Tibial nerve (tissue), 4 donors: Measurements from ENCODE around the gene FZD7. TPM values are rescaled to one million over a fixed set of nuclear protein-coding genes. Genes with fewer than 3 reads are reported as not detected.

Source experiments
- DNase-seq, 2 donors: peaks; one replicate each; pipeline ENCODE4 v3.0.0-alpha.2; 2019; ENCODE audit warnings: low spot score in 2 of 2
- H3K27ac ChIP-seq, 4 donors: fragments of 200-600 bp; sonication (generic) in 3 of 4; one replicate each; pipeline ENCODE4 v1.5.1; 2017 to 2019; ENCODE audit warnings: mild to moderate bottlenecking in 1 of 4
- H3K27me3 ChIP-seq, 2 donors: fragments of 200-600 bp; sonication (generic) in 1 of 2; one replicate each; pipeline versions ENCODE4 v1.5.1 to v1.6.0; 2017 to 2019
- H3K36me3 ChIP-seq, 3 donors: fragments of 200-600 bp; sonication (generic); one replicate each; pipeline ENCODE4 v1.5.1; 2018 to 2019
- H3K4me1 ChIP-seq, 4 donors: fragments of 200-600 bp; sonication (generic) in 3 of 4; one replicate each; pipeline ENCODE4 v1.5.1; 2017 to 2019
- H3K4me3 ChIP-seq, 4 donors: fragments of 200-600 bp; sonication (generic) in 3 of 4; one replicate each; pipeline ENCODE4 v1.5.1; 2017 to 2019; ENCODE audit warnings: mild to moderate bottlenecking in 1 of 4, moderate library complexity in 1 of 4
- H3K9me3 ChIP-seq, 4 donors: fragments of 200-600 bp; sonication (generic) in 3 of 4; one replicate each; pipeline ENCODE4 v1.5.1; 2017 to 2019
- EP300 ChIP-seq, 2 donors: sonication (generic); formaldehyde crosslinking; IDR thresholded peaks; one replicate each; pipeline ENCODE4 v1.6.1; 2017; ENCODE audit warnings: antibody characterized with exemption in 2 of 2, mild to moderate bottlenecking in 1 of 2
- POLR2A ChIP-seq, 2 donors: fragments of 450-650 bp; IDR thresholded peaks; one replicate each; pipeline ENCODE4 v1.6.1; 2017; ENCODE audit warnings: antibody characterized with exemption in 2 of 2, mild to moderate bottlenecking in 2 of 2, moderate library complexity in 2 of 2
- WGBS, 2 donors: methylation state at CpG; one replicate each; pipeline ENCODE4 v1.1.5; 2018; 5-methylcytosine and 5-hydroxymethylcytosine counted together
- total RNA-seq, 4 donors: library from RNA; depleted of rRNA; stranded (reverse); fragments of >200 nt; gene quantifications; one replicate each; pipeline ENCODE4 v1.1.0, GENCODE V29; 2016
- TF ChIP-seq, protein P1 (sequence below), 5 experiments: fragments of 200-600 bp in 3 of 5; fragments of 450-650 bp in 2 of 5; sonication (generic) in 3 of 5; IDR thresholded peaks; one replicate each; pipeline ENCODE4 v1.5.1; 2016 to 2019; ENCODE audit warnings: antibody characterized with exemption in 5 of 5, mild to moderate bottlenecking in 3 of 5, moderate library complexity in 2 of 5

Gene FZD7
- total RNA-seq, 4 donors from 2014 or later, result 7.2 to 14.2 (median 11.1) TPM

DNA sequence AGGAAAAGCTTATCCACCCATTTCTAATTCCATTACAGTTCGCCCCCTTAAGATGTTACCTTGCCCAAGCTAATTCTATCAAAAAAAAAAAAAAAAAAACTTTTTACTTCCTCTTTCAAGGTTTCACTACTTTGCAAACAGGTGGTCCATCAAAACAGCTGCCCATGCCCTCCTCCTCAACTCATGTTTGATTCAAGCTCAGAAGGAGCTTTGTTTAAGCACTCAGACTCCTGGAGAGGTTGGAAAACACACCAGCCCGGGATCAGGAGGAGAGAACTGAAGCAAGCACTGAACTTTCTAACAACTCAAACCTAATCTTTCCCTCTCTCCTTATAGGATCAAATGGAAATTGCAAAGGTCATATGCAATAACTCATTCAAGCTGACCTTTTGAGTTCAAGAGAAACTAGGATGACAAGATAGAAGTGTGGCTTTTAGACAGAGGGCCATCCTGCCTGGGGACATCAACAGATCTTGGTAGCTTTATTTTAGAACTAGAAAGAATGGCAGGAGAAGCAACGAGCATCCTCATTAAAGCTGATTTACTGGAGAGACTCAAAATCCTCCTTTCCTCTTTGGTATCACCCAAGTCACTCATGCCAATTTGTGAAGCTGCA lies 28.3 kb upstream of the FZD7 start:
- H3K27ac ChIP-seq, result no peak overlapping the region
- no peak overlapping the region for H3K4me3 ChIP-seq
- TF ChIP-seq POLR2A (IDR thresholded peaks at IDR 0.05), result no peak
- no peak for TF ChIP-seq EP300 (IDR thresholded peaks at IDR 0.05)
- TF ChIP-seq, protein P1, sequence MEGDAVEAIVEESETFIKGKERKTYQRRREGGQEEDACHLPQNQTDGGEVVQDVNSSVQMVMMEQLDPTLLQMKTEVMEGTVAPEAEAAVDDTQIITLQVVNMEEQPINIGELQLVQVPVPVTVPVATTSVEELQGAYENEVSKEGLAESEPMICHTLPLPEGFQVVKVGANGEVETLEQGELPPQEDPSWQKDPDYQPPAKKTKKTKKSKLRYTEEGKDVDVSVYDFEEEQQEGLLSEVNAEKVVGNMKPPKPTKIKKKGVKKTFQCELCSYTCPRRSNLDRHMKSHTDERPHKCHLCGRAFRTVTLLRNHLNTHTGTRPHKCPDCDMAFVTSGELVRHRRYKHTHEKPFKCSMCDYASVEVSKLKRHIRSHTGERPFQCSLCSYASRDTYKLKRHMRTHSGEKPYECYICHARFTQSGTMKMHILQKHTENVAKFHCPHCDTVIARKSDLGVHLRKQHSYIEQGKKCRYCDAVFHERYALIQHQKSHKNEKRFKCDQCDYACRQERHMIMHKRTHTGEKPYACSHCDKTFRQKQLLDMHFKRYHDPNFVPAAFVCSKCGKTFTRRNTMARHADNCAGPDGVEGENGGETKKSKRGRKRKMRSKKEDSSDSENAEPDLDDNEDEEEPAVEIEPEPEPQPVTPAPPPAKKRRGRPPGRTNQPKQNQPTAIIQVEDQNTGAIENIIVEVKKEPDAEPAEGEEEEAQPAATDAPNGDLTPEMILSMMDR (IDR thresholded peaks at IDR 0.05), result no peak
- H3K4me1 ChIP-seq, result peaks cover 0 to 5% (median 0%) of the 10 kb centered on the region in 4 donors
- WGBS, 2 donors, result 69 to 72% methylated on average over 3 of the region's 3 CpGs
- H3K36me3 ChIP-seq, result no peaks in the 10 kb centered on the region
- H3K27me3 ChIP-seq, result no peaks in the 10 kb centered on the region
- no peak for DNase-seq
- no peaks in the 10 kb centered on the region for H3K9me3 ChIP-seq

DNA sequence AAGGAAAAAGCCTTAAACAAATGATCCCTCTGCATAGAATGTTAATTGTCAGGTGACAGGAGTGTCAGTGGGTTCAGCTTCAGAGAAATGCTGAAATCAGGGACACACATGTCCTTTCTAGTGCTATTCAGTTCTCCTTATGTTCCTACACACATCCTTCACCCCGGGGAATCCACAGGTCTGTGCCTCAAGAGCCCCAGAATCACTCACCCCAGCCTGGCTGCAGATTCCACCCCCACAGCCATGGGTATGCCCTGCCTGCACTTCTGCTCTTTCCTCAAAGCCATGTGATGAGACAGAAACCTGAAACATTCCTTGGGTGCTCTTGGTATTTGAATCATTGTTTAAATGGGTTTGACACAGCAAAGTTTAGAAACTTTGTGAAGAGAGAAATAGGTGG lies 27.4 kb upstream of the FZD7 start:
- no peak for DNase-seq
- 91 to 96% methylated on average over 1 of the region's 1 CpG for WGBS, 2 donors
- H3K27me3 ChIP-seq, result no peaks in the 10 kb centered on the region
- TF ChIP-seq EP300 (IDR thresholded peaks at IDR 0.05), result no peak
- TF ChIP-seq, protein P1 (IDR thresholded peaks at IDR 0.05), result no peak
- no peaks in the 10 kb centered on the region for H3K36me3 ChIP-seq
- H3K4me3 ChIP-seq, result no peak overlapping the region
- no peak overlapping the region for H3K27ac ChIP-seq
- peaks cover 0 to 5% (median 0%) of the 10 kb centered on the region in 4 donors for H3K4me1 ChIP-seq
- H3K9me3 ChIP-seq, result no peaks in the 10 kb centered on the region

DNA sequence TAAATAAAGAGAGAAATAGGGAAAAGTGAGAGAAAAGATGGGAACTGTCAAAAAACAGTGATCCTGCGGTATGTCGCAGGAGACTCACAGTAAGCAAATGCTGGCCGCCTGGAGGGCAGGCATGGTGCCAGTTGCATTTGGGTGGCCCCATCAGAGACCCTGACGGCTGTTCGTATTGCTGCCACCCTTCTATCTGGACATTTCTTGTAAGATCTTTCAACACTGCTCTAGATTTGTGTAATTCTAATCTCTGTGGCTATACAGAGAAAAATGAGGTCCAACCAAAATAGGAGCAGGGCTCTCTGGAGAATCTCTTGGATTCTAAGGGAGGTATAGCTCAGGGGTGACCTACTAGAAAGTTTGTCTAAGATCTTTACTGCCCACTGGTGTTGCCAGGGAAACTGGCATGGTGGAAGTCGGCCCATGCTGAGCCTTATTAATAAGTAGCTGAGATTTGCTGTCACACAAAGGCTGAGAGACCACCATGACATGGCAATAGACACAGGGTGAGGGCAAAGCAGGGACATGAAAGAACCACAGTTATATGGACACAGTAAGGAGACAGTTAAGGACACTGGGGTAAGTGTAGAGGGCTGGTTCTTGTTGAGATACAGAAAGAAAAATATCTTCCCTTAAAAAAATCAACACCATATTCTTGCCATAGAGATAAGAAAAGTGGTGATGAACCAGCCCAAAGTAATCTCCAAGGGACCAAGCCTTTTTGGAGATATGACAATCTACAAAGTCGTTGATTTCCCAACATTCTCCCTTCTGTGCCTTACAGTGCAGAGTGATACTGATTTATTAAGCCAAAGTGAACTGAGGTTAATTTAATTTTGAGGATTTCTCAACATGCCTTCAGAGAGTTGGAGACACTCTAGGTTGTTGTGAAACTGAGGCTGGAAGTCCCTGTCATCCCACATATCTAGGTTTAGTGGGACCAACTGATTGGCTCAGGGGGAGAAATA lies 26.4 kb upstream of the FZD7 start:
- Histone ChIP-seq H3K27ac (no peak overlapping the region), H3K9me3 (no peaks in the 10 kb centered on the region), H3K36me3 (no peaks in the 10 kb centered on the region), H3K27me3 (no peaks in the 10 kb centered on the region), H3K4me1 (peaks cover 0 to 5% (median 0%) of the 10 kb centered on the region in 4 donors), H3K4me3 (no peak overlapping the region)
- 65 to 82% methylated on average over 7 of the region's 7 CpGs for WGBS, 2 donors
- TF ChIP-seq, protein P1 (IDR thresholded peaks at IDR 0.05), result no peak
- TF ChIP-seq POLR2A (IDR thresholded peaks at IDR 0.05), result no peak
- peak in 1 of 2 donors; percentile 61 for TF ChIP-seq EP300 (IDR thresholded peaks at IDR 0.05)
- no peak for DNase-seq

DNA sequence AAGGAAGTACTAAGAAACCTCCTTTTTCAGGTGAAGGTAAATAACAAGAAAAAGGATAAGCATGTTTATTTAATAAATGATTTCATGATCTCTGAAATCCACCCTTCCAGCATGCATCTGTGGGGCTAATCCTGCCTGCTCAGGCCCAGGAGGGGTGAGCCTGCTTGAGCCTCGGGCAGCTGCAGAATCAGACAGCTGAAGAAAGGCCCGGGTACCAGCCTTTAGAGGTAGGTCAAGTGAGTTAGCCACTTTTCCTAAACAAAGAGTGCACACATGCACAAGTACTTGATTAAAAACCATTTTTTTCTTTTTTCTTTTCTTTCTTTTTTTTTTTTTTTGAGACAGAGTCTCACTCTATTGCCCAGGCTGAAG lies 25.7 kb upstream of the FZD7 start:
- no peak overlapping the region for H3K27ac ChIP-seq
- peaks cover 0 to 5% (median 0%) of the 10 kb centered on the region in 4 donors for H3K4me1 ChIP-seq
- no peak for TF ChIP-seq EP300 (IDR thresholded peaks at IDR 0.05)
- TF ChIP-seq, protein P1 (IDR thresholded peaks at IDR 0.05), result no peak
- no peak for TF ChIP-seq POLR2A (IDR thresholded peaks at IDR 0.05)
- H3K36me3 ChIP-seq, result no peaks in the 10 kb centered on the region
- no peak overlapping the region for H3K4me3 ChIP-seq
- no peak for DNase-seq
- no peaks in the 10 kb centered on the region for H3K27me3 ChIP-seq
- 67 to 95% methylated on average over 2 of the region's 2 CpGs for WGBS, 2 donors
- H3K9me3 ChIP-seq, result no peaks in the 10 kb centered on the region

- H3K27ac ChIP-seq, result no peak overlapping the region
- H3K27me3 ChIP-seq, result no peaks in the 10 kb centered on the region
- H3K4me1 ChIP-seq, result peaks cover 0 to 5% (median 0%) of the 10 kb centered on the region in 4 donors
- WGBS, 2 donors, result 48 to 53% methylated on average over 5 of the region's 5 CpGs
- DNase-seq, result no peak
- H3K36me3 ChIP-seq, result no peaks in the 10 kb centered on the region
- H3K9me3 ChIP-seq, result no peaks in the 10 kb centered on the region
- no peak overlapping the region for H3K4me3 ChIP-seq
- TF ChIP-seq EP300 (IDR thresholded peaks at IDR 0.05), result no peak
- TF ChIP-seq POLR2A (IDR thresholded peaks at IDR 0.05), result no peak
- TF ChIP-seq, protein P1 (IDR thresholded peaks at IDR 0.05), result no peak
Observed at GRCh38 chr2:202009019-202009481, 24.6 kb upstream of the FZD7 start.
